ENCODE data around the gene TMEM222. TPM values are rescaled to one million over a fixed set of nuclear protein-coding genes. Genes with fewer than 3 reads are reported as not detected.

The TMEM222 gene
- total RNA-seq, 1 experiment from 2014 or later = 28.7 TPM

DNA sequence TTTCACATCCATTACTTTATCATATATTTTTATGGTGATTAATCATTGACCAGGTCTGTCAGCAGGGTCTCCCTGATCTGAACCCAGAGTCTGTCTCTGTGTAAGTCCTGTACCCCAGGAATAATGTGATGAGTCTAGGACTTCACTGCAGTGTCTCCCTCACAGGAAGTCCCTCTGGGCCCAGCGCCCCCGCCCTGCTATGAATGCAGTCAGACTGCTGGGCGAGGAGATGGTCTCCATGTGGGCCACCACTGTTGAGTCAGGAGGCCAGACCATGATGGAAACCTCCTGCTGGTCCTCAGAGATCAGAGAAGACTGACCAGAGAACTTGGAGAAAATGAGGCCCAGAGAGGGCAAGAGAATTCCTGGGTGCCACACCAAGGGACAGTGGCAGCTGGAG is 9.5 kb downstream of the TMEM222 start:
- CTCF ChIA-PET = interaction anchor here (1.0 to 5.4 kb wide), 6 partner anchors 11 to 72 kb away, joined by 3 to 70 read pairs (median 8); partner anchors contain the start of gene MAP3K6
- no peaks in the 10 kb centered on the region for H3K9me3 Mint-ChIP-seq
- TF ChIP-seq EMX1 (CRISPR knock-in tag; IDR thresholded peaks at IDR 0.05) (no peak), SMAD3 (CRISPR knock-in tag; IDR thresholded peaks at IDR 0.05; ENCODE audit: borderline replicate concordance) (no peak), ZNF138 (CRISPR knock-in tag; conservative IDR thresholded peaks at IDR 0.05) (no peak), ZNF317 (CRISPR knock-in tag; IDR thresholded peaks at IDR 0.05; ENCODE audit: borderline replicate concordance, low read depth) (no peak), IRF1 (CRISPR knock-in tag; IDR thresholded peaks at IDR 0.05) (no peak), IRF2 (CRISPR knock-in tag; IDR thresholded peaks at IDR 0.05; ENCODE audit: borderline replicate concordance, low read depth) (no peak), NR3C1 (CRISPR knock-in tag; conservative IDR thresholded peaks at IDR 0.05; ENCODE audit: low read depth) (no peak), PRRX2 (CRISPR knock-in tag; IDR thresholded peaks at IDR 0.05) (no peak), CTCF (IDR thresholded peaks at IDR 0.05) (no peak), ATF6 (CRISPR knock-in tag; IDR thresholded peaks at IDR 0.05) (no peak), ZSCAN18 (CRISPR knock-in tag; IDR thresholded peaks at IDR 0.05) (no peak), ELF4 (CRISPR knock-in tag; IDR thresholded peaks at IDR 0.05; ENCODE audit: low read depth) (no peak), ATF1 (CRISPR knock-in tag; IDR thresholded peaks at IDR 0.05) (no peak), ATF2 (CRISPR knock-in tag; IDR thresholded peaks at IDR 0.05; ENCODE audit: borderline replicate concordance, low read depth) (no peak), PREB (CRISPR knock-in tag; IDR thresholded peaks at IDR 0.05; ENCODE audit: borderline replicate concordance) (no peak), FOXJ3 (CRISPR knock-in tag; IDR thresholded peaks at IDR 0.05; ENCODE audit: borderline replicate concordance) (no peak), TP53 (CRISPR knock-in tag; IDR thresholded peaks at IDR 0.05) (no peak)
- TF ChIP-seq, protein P1, sequence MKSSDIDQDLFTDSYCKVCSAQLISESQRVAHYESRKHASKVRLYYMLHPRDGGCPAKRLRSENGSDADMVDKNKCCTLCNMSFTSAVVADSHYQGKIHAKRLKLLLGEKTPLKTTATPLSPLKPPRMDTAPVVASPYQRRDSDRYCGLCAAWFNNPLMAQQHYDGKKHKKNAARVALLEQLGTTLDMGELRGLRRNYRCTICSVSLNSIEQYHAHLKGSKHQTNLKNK (CRISPR knock-in tag; IDR thresholded peaks at IDR 0.05) = no peak
- TF ChIP-seq, protein P2, sequence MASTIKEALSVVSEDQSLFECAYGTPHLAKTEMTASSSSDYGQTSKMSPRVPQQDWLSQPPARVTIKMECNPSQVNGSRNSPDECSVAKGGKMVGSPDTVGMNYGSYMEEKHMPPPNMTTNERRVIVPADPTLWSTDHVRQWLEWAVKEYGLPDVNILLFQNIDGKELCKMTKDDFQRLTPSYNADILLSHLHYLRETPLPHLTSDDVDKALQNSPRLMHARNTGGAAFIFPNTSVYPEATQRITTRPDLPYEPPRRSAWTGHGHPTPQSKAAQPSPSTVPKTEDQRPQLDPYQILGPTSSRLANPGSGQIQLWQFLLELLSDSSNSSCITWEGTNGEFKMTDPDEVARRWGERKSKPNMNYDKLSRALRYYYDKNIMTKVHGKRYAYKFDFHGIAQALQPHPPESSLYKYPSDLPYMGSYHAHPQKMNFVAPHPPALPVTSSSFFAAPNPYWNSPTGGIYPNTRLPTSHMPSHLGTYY (CRISPR knock-in tag; IDR thresholded peaks at IDR 0.05) = no peak
- TF ChIP-seq, protein P3, sequence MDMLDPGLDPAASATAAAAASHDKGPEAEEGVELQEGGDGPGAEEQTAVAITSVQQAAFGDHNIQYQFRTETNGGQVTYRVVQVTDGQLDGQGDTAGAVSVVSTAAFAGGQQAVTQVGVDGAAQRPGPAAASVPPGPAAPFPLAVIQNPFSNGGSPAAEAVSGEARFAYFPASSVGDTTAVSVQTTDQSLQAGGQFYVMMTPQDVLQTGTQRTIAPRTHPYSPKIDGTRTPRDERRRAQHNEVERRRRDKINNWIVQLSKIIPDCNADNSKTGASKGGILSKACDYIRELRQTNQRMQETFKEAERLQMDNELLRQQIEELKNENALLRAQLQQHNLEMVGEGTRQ (CRISPR knock-in tag; IDR thresholded peaks at IDR 0.05) = no peak
- H3K4me3 Mint-ChIP-seq = no peak overlapping the region
- ATAC-seq (no peak), DNase-seq (ENCODE audit: low spot score) (no peak)
- no peak overlapping the region for H3K27ac Mint-ChIP-seq
- POLR2A ChIA-PET = interaction anchor here (3.4 kb wide), 1 partner anchor 20 kb away, joined by 8 read pairs; no protein-coding TSS in a partner anchor
- no peaks in the 10 kb centered on the region for H3K4me1 Mint-ChIP-seq
- H3K27me3 Mint-ChIP-seq (ENCODE audit: low read depth) = no peaks in the 10 kb centered on the region; the same call in 1 of the 2 replicates
- peaks cover 17% of the 10 kb centered on the region for H3K36me3 Mint-ChIP-seq
